ENCODE data around the gene FERMT3.

FERMT3 gene

DNA sequence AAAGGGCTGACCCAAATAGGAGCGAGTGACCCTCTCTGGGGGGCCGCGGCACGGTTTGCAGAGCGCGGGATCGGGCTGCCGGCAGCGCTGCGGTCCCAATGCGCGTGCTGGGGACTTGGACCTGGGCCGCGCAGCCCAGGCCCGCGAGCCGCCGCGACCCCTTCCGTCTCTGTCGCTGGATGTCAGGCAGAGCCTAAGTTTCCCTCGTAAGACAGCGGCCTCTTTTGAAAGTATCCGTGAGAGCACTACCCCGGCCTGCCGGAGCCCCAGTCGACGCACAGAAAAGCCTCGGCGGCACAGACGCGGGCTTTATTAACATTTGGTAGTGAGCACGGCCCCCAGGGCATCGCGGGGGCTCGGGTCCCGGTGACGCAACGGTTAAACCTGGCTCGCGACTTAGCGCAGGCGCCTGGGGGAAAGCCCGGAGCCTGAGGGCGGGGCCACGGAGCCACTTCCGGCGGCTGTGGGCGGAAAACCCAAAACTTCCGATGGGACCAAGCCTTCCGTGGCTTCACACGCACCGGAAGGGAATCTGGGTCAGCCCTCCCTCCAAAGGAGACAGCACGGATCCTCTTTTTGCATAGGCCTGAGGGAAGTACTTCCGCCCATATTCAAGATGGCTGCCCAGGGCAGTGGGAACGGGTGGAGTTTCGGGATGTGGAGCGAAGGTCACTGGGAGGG, 63.2 kb downstream of the FERMT3 start:
- Histone ChIP-seq H2AFZ (peak overlapping the region; percentile 73), H3K4me2 (ENCODE audit: low read length) (peak overlapping the region; percentile 93), H3K27ac (peak overlapping the region; percentile 97), H3K27me3 (ENCODE audit: control insufficient read depth, insufficient read depth, low read length) (no peaks in the 10 kb centered on the region), H3K4me1 (peaks cover 10% of the 10 kb centered on the region), H3K9me3 (ENCODE audit: control insufficient read depth, low read length) (no peaks in the 10 kb centered on the region), H3K79me2 (no peaks in the 10 kb centered on the region), H3K9ac (peak overlapping the region; percentile 42), H3K4me3 (ENCODE audit: low read depth, low read length) (peak overlapping the region; percentile 90), H3K36me3 (ENCODE audit: control insufficient read depth, insufficient read depth, low read length) (no peaks in the 10 kb centered on the region)
- TF ChIP-seq, protein P1, sequence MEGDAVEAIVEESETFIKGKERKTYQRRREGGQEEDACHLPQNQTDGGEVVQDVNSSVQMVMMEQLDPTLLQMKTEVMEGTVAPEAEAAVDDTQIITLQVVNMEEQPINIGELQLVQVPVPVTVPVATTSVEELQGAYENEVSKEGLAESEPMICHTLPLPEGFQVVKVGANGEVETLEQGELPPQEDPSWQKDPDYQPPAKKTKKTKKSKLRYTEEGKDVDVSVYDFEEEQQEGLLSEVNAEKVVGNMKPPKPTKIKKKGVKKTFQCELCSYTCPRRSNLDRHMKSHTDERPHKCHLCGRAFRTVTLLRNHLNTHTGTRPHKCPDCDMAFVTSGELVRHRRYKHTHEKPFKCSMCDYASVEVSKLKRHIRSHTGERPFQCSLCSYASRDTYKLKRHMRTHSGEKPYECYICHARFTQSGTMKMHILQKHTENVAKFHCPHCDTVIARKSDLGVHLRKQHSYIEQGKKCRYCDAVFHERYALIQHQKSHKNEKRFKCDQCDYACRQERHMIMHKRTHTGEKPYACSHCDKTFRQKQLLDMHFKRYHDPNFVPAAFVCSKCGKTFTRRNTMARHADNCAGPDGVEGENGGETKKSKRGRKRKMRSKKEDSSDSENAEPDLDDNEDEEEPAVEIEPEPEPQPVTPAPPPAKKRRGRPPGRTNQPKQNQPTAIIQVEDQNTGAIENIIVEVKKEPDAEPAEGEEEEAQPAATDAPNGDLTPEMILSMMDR (IDR thresholded peaks at IDR 0.05): no peak

Measured in parathyroid adenoma (tissue), 2 donors.